ENCODE measurements around the gene EEF1E1. TPM values are rescaled to one million over a fixed set of nuclear protein-coding genes. Genes with fewer than 3 reads are reported as not detected.

The EEF1E1 gene
- total RNA-seq, 4 donors from 2014 or later, result 14.7 to 44.1 (median 20.5) TPM

GRCh38 chr6:8075704-8076103 is 26.6 kb downstream of the EEF1E1 start:
- no peaks in the 10 kb centered on the region for H3K36me3 ChIP-seq
- no peaks in the 10 kb centered on the region for H3K4me1 ChIP-seq
- WGBS, 2 donors, result 86 to 94% methylated on average over 3 of the region's 3 CpGs
- H3K4me3 ChIP-seq, result no peak overlapping the region
- no peak overlapping the region for H3K27ac ChIP-seq
- H3K27me3 ChIP-seq, result no peaks in the 10 kb centered on the region
- TF ChIP-seq EP300 (IDR thresholded peaks at IDR 0.05) (no peak), POLR2A (IDR thresholded peaks at IDR 0.05) (no peak), CTCF (IDR thresholded peaks at IDR 0.05) (no peak)
- H3K9me3 ChIP-seq, result no peaks in the 10 kb centered on the region
- no peak for DNase-seq (ENCODE audit: low spot score in 2 of 2)

GRCh38 chr6:8075185-8075584 is 27.2 kb downstream of the EEF1E1 start:
- Histone ChIP-seq H3K27ac (no peak overlapping the region), H3K4me1 (no peaks in the 10 kb centered on the region), H3K9me3 (no peaks in the 10 kb centered on the region), H3K36me3 (no peaks in the 10 kb centered on the region), H3K4me3 (no peak overlapping the region), H3K27me3 (no peaks in the 10 kb centered on the region)
- 88 to 94% methylated on average over 4 of the region's 4 CpGs for WGBS, 2 donors
- TF ChIP-seq CTCF (IDR thresholded peaks at IDR 0.05) (no peak), EP300 (IDR thresholded peaks at IDR 0.05) (no peak), POLR2A (IDR thresholded peaks at IDR 0.05) (no peak)
- no peak for DNase-seq (ENCODE audit: low spot score in 2 of 2)

GRCh38 chr6:8074213-8074612 is 28.1 kb downstream of the EEF1E1 start:
- 63 to 73% methylated on average over 4 of the region's 4 CpGs for WGBS, 2 donors
- TF ChIP-seq EP300 (IDR thresholded peaks at IDR 0.05) (no peak), CTCF (IDR thresholded peaks at IDR 0.05) (no peak), POLR2A (IDR thresholded peaks at IDR 0.05) (no peak)
- no peak overlapping the region for H3K27ac ChIP-seq
- DNase-seq (ENCODE audit: low spot score in 2 of 2), result no peak
- H3K9me3 ChIP-seq, result no peaks in the 10 kb centered on the region
- H3K36me3 ChIP-seq, result no peaks in the 10 kb centered on the region
- no peaks in the 10 kb centered on the region for H3K27me3 ChIP-seq
- H3K4me3 ChIP-seq, result no peak overlapping the region
- H3K4me1 ChIP-seq, result no peaks in the 10 kb centered on the region

GRCh38 chr6:8073758-8074157 is 28.6 kb downstream of the EEF1E1 start:
- no peak for DNase-seq (ENCODE audit: low spot score in 2 of 2)
- no peaks in the 10 kb centered on the region for H3K9me3 ChIP-seq
- no peak overlapping the region for H3K4me3 ChIP-seq
- WGBS, 2 donors, result 75 to 86% methylated on average over 3 of the region's 3 CpGs
- H3K4me1 ChIP-seq, result no peaks in the 10 kb centered on the region
- no peaks in the 10 kb centered on the region for H3K27me3 ChIP-seq
- no peaks in the 10 kb centered on the region for H3K36me3 ChIP-seq
- TF ChIP-seq EP300 (IDR thresholded peaks at IDR 0.05), result no peak
- TF ChIP-seq CTCF (IDR thresholded peaks at IDR 0.05), result no peak
- no peak for TF ChIP-seq POLR2A (IDR thresholded peaks at IDR 0.05)
- no peak overlapping the region for H3K27ac ChIP-seq

GRCh38 chr6:8070718-8071117 is 31.6 kb downstream of the EEF1E1 start:
- TF ChIP-seq EP300 (IDR thresholded peaks at IDR 0.05) (no peak), CTCF (IDR thresholded peaks at IDR 0.05) (no peak), POLR2A (IDR thresholded peaks at IDR 0.05) (no peak)
- Histone ChIP-seq H3K36me3 (no peaks in the 10 kb centered on the region), H3K4me3 (no peak overlapping the region), H3K27ac (no peak overlapping the region), H3K4me1 (no peaks in the 10 kb centered on the region), H3K9me3 (no peaks in the 10 kb centered on the region), H3K27me3 (no peaks in the 10 kb centered on the region)
- no peak for DNase-seq (ENCODE audit: low spot score in 2 of 2)
- WGBS, 2 donors, result 93 to 94% methylated on average over 8 of the region's 8 CpGs

Data from tibial nerve (tissue), 4 donors.